Upper lobe of left lung (tissue), 4 donors: ENCODE results near the gene TRPM2.

Experiments
- POLR2A ChIP-seq, 4 donors: fragments of 450-650 bp; IDR thresholded peaks; one replicate each; pipeline ENCODE4 v1.5.1; 2016 to 2017; ENCODE audit warnings: antibody characterized with exemption in 4 of 4, mild to moderate bottlenecking in 2 of 4
- TF ChIP-seq, protein P1 (sequence below), 6 experiments: fragments of 450-650 bp in 4 of 6; fragments of 200-600 bp in 2 of 6; sonication (generic) in 2 of 6; IDR thresholded peaks; one replicate each; pipeline ENCODE4 v1.5.1; 2016 to 2019; ENCODE audit warnings: antibody characterized with exemption in 6 of 6

DNA sequence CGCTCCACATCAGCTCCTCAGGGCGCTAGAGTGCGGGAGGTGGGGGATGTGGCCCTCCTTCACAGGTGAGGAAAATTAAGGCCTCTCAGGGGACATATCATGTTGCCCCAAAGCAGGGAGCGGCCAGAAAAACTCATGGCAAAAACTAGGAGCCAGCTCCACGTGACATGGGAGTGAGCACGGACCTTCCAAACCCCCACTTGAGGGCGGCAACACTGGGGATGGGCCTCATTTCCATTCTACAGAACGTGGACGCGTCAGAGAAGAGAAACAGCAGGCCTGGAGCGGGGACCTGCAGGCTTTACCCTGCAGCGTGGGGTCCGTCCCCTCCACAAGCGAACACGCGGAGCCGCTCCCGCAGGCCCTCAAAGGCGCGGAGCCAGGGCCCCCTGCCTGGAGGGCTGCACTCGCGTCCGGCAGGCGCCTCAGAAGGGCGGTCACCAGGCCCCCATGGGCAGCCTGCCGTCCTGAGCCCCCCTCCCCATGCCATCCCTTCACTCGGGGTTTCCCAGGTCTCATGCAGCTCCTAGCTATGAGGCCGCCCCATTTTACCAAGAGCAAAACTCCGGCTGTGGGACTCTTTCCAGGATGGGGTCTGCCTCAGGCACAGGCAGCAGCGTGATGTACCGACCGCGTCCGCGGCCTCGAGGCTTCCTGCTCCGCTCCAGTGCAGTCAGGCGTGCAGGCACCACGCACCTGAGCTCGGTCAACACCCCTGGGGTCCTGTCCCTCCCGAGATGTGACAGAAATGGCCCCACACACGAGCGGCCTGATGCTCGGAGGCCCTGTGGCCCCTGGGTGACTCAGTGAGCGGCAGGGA is 19.7 kb upstream of the TRPM2 start:
- TF ChIP-seq, protein P1, sequence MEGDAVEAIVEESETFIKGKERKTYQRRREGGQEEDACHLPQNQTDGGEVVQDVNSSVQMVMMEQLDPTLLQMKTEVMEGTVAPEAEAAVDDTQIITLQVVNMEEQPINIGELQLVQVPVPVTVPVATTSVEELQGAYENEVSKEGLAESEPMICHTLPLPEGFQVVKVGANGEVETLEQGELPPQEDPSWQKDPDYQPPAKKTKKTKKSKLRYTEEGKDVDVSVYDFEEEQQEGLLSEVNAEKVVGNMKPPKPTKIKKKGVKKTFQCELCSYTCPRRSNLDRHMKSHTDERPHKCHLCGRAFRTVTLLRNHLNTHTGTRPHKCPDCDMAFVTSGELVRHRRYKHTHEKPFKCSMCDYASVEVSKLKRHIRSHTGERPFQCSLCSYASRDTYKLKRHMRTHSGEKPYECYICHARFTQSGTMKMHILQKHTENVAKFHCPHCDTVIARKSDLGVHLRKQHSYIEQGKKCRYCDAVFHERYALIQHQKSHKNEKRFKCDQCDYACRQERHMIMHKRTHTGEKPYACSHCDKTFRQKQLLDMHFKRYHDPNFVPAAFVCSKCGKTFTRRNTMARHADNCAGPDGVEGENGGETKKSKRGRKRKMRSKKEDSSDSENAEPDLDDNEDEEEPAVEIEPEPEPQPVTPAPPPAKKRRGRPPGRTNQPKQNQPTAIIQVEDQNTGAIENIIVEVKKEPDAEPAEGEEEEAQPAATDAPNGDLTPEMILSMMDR (IDR thresholded peaks at IDR 0.05) = no peak
- TF ChIP-seq POLR2A (IDR thresholded peaks at IDR 0.05) = no peak
